Subcutaneous abdominal adipose tissue (tissue), 5 donors: ENCODE measurements around the gene TM4SF5.
A peak's percentile ranks its signal among the peaks of the same experiment; 100 is the strongest.

ENCODE experiments used
- H3K27ac ChIP-seq: one replicate; pipeline ENCODE4 v1.7.0; 2013; ENCODE audit warnings: low read depth, mild to moderate bottlenecking, inconsistent platforms, low read length, moderate library complexity
- H3K27me3 ChIP-seq, 5 donors: one replicate each; pipeline ENCODE4 v1.7.0; 2013; ENCODE audit warnings: low read length in 5 of 5, inconsistent platforms in 1 of 5; ENCODE audit not compliant: control insufficient read depth in 5 of 5, insufficient read depth in 4 of 5
- H3K36me3 ChIP-seq, 5 donors: one replicate each; pipeline ENCODE4 v1.7.0; 2013; ENCODE audit warnings: low read length in 5 of 5; ENCODE audit not compliant: control insufficient read depth in 5 of 5, insufficient read depth in 5 of 5
- H3K4me1 ChIP-seq, 5 donors: one replicate each; pipeline ENCODE4 v1.7.0; 2013; ENCODE audit warnings: low read length in 5 of 5, mild to moderate bottlenecking in 3 of 5, moderate library complexity in 1 of 5; ENCODE audit not compliant: control insufficient read depth in 5 of 5, insufficient read depth in 5 of 5
- H3K4me3 ChIP-seq, 5 donors: one replicate each; pipeline ENCODE4 v1.7.0; 2013; ENCODE audit warnings: low read length in 5 of 5, low read depth in 1 of 5
- H3K9ac ChIP-seq, 5 donors: one replicate each; pipeline ENCODE4 v1.7.0; 2013; ENCODE audit warnings: low read length in 5 of 5, mild to moderate bottlenecking in 4 of 5, moderate library complexity in 3 of 5
- H3K9me3 ChIP-seq, 5 donors: one replicate each; pipeline ENCODE4 v1.7.0; 2013; ENCODE audit warnings: low read length in 5 of 5; ENCODE audit not compliant: control insufficient read depth in 5 of 5
- donor health status: healthy.
- donor health status: healthy.
- donor health status: healthy.
- donor health status: healthy.
- donor health status: healthy.

Gene TM4SF5

DNA sequence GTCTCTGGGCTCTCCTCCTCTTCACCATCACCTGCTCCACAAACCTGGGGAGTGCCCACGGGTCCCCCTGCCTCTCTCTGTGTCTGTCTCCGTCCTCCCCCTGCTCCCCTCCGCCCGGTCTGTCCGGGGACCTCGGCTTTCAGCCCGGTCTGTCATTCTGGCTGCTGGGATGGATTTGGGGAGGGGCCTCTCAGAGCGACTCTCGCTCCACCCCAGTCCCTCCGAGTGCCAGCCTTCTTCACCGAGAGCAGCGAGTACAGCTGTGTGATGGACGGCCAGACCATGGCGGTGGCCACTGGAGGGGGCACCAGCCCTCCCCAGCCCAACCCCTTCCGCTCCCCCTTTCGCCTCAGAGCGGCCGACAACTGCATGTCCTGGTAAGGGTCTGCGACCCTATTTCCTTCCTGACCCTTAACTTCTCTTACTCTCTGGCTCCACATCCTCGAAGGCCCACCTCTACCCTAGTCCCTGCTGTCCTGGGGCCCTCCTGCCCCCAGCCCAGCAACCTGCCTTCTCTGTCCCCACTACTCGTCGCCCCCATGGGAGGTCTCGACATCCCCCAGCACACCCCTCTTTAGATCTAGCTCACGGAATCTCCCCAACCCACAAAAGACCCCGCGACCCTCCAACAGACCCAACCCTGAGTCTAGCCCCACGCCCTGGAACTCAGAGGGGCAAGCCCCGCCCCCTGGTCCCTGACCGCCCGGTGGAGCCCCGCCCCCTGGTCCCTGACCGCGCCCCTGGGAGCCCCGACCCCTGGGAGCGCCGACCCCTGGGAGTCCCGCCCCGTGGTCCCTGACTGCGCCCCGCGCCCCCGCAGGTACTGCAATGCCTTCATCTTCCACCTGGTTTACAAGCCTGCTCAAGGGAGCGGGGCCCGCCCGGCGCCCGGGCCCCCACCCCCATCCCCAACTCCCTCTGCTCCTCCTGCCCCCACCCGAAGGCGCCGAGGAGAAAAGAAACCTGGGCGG is 26.4 kb upstream of the TM4SF5 start:
- no peak overlapping the region for H3K27ac ChIP-seq
- peaks cover 6 to 22% (median 10%) of the 10 kb centered on the region in 5 donors for H3K27me3 ChIP-seq
- H3K36me3 ChIP-seq, result no peaks in the 10 kb centered on the region
- peaks cover 0 to 14% (median 7%) of the 10 kb centered on the region in 5 donors for H3K4me1 ChIP-seq
- no peak overlapping the region for H3K4me3 ChIP-seq
- H3K9ac ChIP-seq, result no peak overlapping the region
- no peaks in the 10 kb centered on the region for H3K9me3 ChIP-seq

DNA sequence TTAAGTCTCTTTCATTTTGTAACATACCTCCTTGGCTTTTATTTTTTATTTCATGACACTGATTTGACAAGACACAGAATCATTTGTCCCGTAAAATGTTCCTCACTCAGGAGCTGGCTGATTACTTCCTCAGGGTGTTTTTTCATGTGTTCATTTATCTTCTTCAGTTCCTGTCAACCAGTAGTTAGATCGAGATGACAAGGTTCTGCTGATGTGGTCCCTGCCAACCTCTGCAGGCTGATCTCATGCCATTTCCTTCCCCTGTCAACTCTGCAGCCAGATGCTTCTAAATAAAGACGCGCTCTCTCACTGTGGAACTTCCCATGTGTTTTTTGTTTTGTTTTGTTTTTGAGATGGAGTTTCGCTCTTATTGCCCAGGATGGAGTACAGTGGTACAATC is 23.8 kb upstream of the TM4SF5 start:
- Histone ChIP-seq H3K36me3 (no peaks in the 10 kb centered on the region), H3K9me3 (no peaks in the 10 kb centered on the region), H3K27me3 (peaks cover 6 to 21% (median 14%) of the 10 kb centered on the region in 5 donors), H3K4me1 (peaks cover 0 to 14% (median 7%) of the 10 kb centered on the region in 5 donors), H3K4me3 (peak overlapping the region in 2 of 5 donors; percentile 21 to 22), H3K27ac (no peak overlapping the region), H3K9ac (no peak overlapping the region)

DNA sequence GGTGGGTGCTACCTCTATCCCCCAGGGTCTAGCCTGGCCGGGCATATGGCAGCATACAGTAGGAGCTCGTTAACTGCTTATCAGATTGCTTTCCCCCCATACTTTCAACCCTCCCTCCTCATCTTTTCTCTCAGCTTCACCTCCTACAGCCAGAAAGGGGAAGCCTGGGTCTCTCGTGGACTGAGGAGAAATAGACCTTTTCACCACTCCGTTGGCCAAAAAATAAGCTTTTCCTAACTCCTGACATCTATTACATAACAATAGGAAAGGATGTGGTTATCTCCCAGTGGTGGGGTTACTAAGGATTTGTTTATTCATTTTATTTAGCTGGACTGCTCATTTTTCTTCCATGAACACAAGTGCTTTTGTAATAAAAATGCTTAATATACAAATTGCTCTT is 23.0 kb upstream of the TM4SF5 start:
- Histone ChIP-seq H3K4me3 (no peak overlapping the region), H3K27ac (no peak overlapping the region), H3K27me3 (peaks cover 6 to 21% (median 15%) of the 10 kb centered on the region in 5 donors)

DNA sequence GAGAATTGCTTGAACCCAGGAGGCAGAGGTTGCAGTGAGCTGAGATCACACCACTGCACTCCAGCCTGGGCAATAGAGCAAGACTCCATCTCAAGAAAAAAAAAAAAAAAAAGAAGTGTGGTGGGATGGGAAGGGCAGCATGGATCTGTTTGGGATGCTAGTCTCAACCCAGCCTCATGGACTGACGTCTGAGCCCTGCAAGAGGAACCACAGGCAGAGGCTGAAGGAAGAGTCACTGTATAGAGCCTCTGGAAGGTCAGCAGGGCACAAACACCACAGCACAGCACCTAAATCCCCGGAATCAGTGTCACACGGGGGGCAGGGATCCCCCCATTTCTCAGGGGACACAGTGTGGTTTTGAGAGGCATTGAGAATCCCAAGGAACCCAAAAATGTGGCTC is 21.1 kb upstream of the TM4SF5 start:
- H3K4me3 ChIP-seq, result no peak overlapping the region
- peaks cover 0 to 13% (median 6%) of the 10 kb centered on the region in 5 donors for H3K27me3 ChIP-seq
- H3K9ac ChIP-seq, result no peak overlapping the region
- no peak overlapping the region for H3K27ac ChIP-seq
- peaks cover 0 to 12% (median 7%) of the 10 kb centered on the region in 5 donors for H3K4me1 ChIP-seq
- no peaks in the 10 kb centered on the region for H3K36me3 ChIP-seq
- no peaks in the 10 kb centered on the region for H3K9me3 ChIP-seq

More for the DNA sequence above, 23.0 kb upstream of the TM4SF5 start:
- Histone ChIP-seq H3K36me3 (no peaks in the 10 kb centered on the region), H3K4me1 (peaks cover 0 to 14% (median 7%) of the 10 kb centered on the region in 5 donors), H3K9me3 (no peaks in the 10 kb centered on the region), H3K9ac (no peak overlapping the region)

DNA sequence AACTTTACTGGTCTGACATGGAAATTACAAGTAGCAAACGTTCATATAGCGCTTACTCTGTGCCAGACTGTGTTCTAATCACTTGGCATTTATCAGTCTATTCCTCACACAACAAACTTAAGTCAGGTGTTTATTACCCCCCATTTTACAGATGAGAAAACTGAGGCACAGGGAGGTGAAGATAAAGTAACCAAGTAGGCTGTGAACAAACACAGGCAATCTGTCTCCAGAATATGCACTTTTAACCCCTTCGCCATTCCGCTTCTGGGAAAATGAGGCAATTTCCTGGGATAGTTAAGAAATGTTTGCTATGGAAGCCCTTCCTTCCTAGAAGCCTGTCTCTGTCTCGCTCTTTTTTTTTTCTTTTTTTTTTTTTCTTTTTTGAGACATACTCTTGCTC is 19.8 kb upstream of the TM4SF5 start:
- peaks cover 0 to 12% (median 7%) of the 10 kb centered on the region in 5 donors for H3K4me1 ChIP-seq
- H3K9ac ChIP-seq, result no peak overlapping the region
- no peaks in the 10 kb centered on the region for H3K9me3 ChIP-seq
- no peak overlapping the region for H3K4me3 ChIP-seq
- H3K27ac ChIP-seq, result no peak overlapping the region
- H3K27me3 ChIP-seq, result peaks cover 0 to 11% (median 6%) of the 10 kb centered on the region in 5 donors
- no peaks in the 10 kb centered on the region for H3K36me3 ChIP-seq

DNA sequence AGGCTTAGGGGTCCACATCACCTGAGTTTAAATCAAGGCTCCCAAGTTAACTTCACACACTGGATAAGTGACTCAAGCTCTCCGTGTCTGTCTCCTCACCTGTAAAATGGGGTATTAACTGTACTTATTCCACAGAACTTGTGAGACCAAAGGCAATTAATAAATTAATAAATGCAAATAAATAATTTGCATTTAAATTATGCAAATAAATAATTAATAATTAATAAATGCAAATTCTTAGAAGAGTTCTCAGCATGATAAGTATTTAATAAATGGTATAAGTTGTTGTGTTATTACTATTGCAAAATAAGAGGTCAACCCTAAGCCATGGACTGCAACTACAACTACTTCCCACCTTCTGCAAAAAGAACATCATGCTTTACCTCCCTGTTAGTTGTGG is 18.3 kb upstream of the TM4SF5 start:
- H3K4me3 ChIP-seq, result no peak overlapping the region
- H3K9me3 ChIP-seq, result no peaks in the 10 kb centered on the region
- no peaks in the 10 kb centered on the region for H3K36me3 ChIP-seq
- peaks cover 0 to 6% (median 3%) of the 10 kb centered on the region in 5 donors for H3K4me1 ChIP-seq
- peaks cover 0 to 10% (median 7%) of the 10 kb centered on the region in 5 donors for H3K27me3 ChIP-seq
- no peak overlapping the region for H3K9ac ChIP-seq
- H3K27ac ChIP-seq, result no peak overlapping the region

DNA sequence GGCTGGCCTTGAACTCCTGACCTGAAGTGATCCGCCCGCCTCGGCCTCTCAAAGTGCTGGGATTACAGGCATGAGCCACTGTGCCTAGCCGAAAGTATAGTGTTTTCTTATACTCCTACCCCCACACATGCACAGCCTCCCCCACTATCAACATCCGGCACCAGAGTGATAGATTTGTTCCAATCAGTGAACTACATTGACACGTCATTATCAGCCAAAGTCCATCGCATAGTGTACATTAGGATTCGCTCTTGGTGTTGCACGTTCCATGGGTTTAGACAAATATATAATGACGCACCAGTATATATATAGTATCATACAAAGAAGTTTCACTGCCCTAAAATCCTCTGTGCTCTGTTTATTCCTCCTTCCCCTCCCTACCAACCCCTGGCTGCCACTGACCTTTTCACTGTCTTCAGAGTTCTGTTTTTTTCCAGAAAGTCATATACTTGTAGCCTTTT is 11.9 kb upstream of the TM4SF5 start:
- H3K9ac ChIP-seq, result no peak overlapping the region
- H3K36me3 ChIP-seq, result no peaks in the 10 kb centered on the region
- H3K4me1 ChIP-seq, result peaks cover 0 to 2% (median 0%) of the 10 kb centered on the region in 5 donors
- H3K4me3 ChIP-seq, result no peak overlapping the region
- H3K9me3 ChIP-seq, result no peaks in the 10 kb centered on the region
- peaks cover 0 to 7% (median 0%) of the 10 kb centered on the region in 5 donors for H3K27me3 ChIP-seq
- no peak overlapping the region for H3K27ac ChIP-seq

DNA sequence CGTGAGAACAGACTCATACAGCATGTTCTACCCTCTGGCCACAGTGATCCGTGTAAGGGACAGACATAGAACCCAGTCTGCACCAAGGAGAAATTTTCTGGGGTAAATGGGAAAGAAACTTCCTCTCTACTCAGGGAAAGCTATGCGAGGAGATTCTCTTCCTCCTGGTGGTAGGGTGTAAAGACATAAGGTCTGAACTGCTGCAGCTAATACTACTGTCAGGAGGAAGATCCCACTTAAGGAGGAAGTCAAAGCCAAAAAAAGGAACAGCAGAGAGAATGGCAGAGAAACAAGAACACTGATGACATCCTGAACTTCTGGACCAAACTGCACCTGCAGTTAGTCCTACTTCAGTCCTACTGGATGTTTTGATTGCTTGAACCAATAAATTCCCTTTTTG is 7.1 kb upstream of the TM4SF5 start:
- Histone ChIP-seq H3K4me1 (peaks cover 0 to 2% (median 0%) of the 10 kb centered on the region in 5 donors), H3K9ac (no peak overlapping the region), H3K27ac (no peak overlapping the region), H3K27me3 (no peaks in the 10 kb centered on the region), H3K4me3 (no peak overlapping the region), H3K9me3 (no peaks in the 10 kb centered on the region), H3K36me3 (no peaks in the 10 kb centered on the region)

DNA sequence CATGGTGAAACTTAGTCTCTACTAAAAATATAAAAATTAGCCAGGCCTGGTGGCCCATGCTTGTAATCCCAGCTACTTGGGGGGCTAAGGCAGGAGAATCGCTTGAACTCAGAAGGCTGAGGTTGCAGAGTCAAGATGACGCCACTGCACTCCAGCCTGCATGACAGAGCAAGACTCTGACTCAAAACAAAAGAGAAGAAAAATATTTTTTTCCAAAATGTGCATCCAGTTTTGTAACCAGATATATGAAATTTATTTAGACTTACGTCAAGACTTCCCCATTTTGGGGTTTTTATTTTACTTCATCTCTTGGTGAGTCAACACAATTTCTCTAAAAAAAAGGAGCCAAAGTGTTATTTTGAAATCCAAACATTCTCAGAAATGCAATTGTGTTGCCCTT is 5.5 kb upstream of the TM4SF5 start:
- no peak overlapping the region for H3K9ac ChIP-seq
- no peaks in the 10 kb centered on the region for H3K36me3 ChIP-seq
- H3K4me1 ChIP-seq, result peaks cover 0 to 2% (median 0%) of the 10 kb centered on the region in 5 donors
- no peak overlapping the region for H3K4me3 ChIP-seq
- H3K9me3 ChIP-seq, result no peaks in the 10 kb centered on the region
- no peak overlapping the region for H3K27ac ChIP-seq
- H3K27me3 ChIP-seq, result no peaks in the 10 kb centered on the region

DNA sequence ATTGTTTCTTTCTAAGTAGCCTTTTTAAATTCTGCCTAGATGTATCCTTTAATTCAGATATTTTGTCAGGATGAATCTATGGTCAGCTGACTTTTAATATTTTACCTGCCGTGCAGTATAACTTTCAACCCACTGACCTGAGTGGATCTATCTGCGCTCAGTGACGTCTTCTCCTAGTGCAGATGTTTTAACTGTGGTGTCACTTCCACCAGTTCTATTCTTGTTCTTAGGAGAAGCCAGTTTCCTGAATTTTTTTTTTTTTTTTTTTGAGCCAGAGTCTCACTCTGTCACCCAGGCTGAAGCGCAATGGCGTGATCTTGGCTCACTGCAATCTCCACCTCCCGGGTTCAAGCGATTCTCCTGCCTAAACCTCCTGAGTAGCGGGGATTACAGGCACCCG is 5.0 kb upstream of the TM4SF5 start:
- Histone ChIP-seq H3K9ac (no peak overlapping the region), H3K9me3 (no peaks in the 10 kb centered on the region), H3K27me3 (peaks cover 0 to 3% (median 2%) of the 10 kb centered on the region in 5 donors), H3K4me1 (peaks cover 0 to 2% (median 0%) of the 10 kb centered on the region in 5 donors), H3K27ac (no peak overlapping the region), H3K36me3 (no peaks in the 10 kb centered on the region), H3K4me3 (no peak overlapping the region)
